CD14-positive monocyte (primary cell): Measurements from ENCODE around the gene LDLRAD4. TPM values are rescaled to one million over a fixed set of nuclear protein-coding genes. Genes with fewer than 3 reads are reported as not detected.

ENCODE experiments used
- DNase-seq, 3 donors: peaks; one replicate each; pipeline ENCODE4 v3.0.0-alpha.2; 2011 to 2022
- H2AFZ ChIP-seq: 2 replicates; pipeline ENCODE4 v1.6.0; 2012; ENCODE audit warnings: mild to moderate bottlenecking, low read depth, low read length, inconsistent platforms; ENCODE audit not compliant: insufficient read depth, poor library complexity, severe bottlenecking
- H3K27ac ChIP-seq, 2 donors: 1 replicate in 1 of 2; 2 replicates in 1 of 2; pipeline ENCODE4 v1.5.1; 2012 to 2013; ENCODE audit warnings: low read length in 2 of 2, control low read depth in 1 of 2, inconsistent platforms in 1 of 2, low read depth in 1 of 2, mild to moderate bottlenecking in 1 of 2
- H3K27me3 ChIP-seq, 2 donors: one replicate each; pipeline versions ENCODE4 v1.6.0 to v1.6.1; 2011 to 2013; ENCODE audit warnings: low read length in 2 of 2; ENCODE audit not compliant: control insufficient read depth in 2 of 2, insufficient read depth in 2 of 2
- H3K36me3 ChIP-seq, 2 donors: replicated peaks in 1 of 2; 1 replicate in 1 of 2; 2 replicates in 1 of 2; pipeline versions ENCODE4 v1.5.1 to v1.6.1; 2012 to 2013; ENCODE audit warnings: low read length in 2 of 2, control low read depth in 1 of 2, inconsistent platforms in 1 of 2, mild to moderate bottlenecking in 1 of 2; ENCODE audit not compliant: insufficient read depth in 2 of 2, control insufficient read depth in 1 of 2
- H3K4me1 ChIP-seq, 2 donors: 1 replicate in 1 of 2; 2 replicates in 1 of 2; pipeline versions ENCODE4 v1.5.1 to v1.6.1; 2012 to 2013; ENCODE audit warnings: low read length in 2 of 2, control low read depth in 1 of 2, inconsistent platforms in 1 of 2, mild to moderate bottlenecking in 1 of 2, moderate library complexity in 1 of 2; ENCODE audit not compliant: insufficient read depth in 2 of 2, control insufficient read depth in 1 of 2
- H3K4me2 ChIP-seq: replicated peaks from 2 replicates; pipeline ENCODE3; 2012; ENCODE audit warnings: low read length, moderate library complexity, mild to moderate bottlenecking; ENCODE audit not compliant: poor library complexity, severe bottlenecking; ENCODE audit errors: extremely low read depth
- H3K4me3 ChIP-seq, 3 experiments: fragments of 200-600 bp in 1 of 3; sonication (generic) in 1 of 3; replicated peaks in 1 of 3; 1 replicate in 2 of 3; 2 replicates in 1 of 3; pipeline ENCODE4 v1.5.1; 2011 to 2013; ENCODE audit warnings: low read length in 3 of 3, mild to moderate bottlenecking in 3 of 3, control low read depth in 2 of 3, low read depth in 2 of 3, inconsistent platforms in 1 of 3, moderate library complexity in 1 of 3
- H3K79me2 ChIP-seq: 2 replicates; pipeline ENCODE4 v1.6.0; 2012; ENCODE audit warnings: mild to moderate bottlenecking, control low read depth, inconsistent platforms, low read length, moderate library complexity; ENCODE audit not compliant: insufficient read depth
- H3K9ac ChIP-seq: 2 replicates; pipeline ENCODE4 v1.6.0; 2017; ENCODE audit warnings: low read length, mild to moderate bottlenecking; ENCODE audit not compliant: insufficient read depth, poor library complexity, severe bottlenecking
- H3K9me3 ChIP-seq, 2 donors: replicated peaks in 1 of 2; 1 replicate in 1 of 2; 2 replicates in 1 of 2; pipeline versions ENCODE4 v1.5.1 to v1.6.1; 2012 to 2013; ENCODE audit warnings: low read length in 2 of 2, control low read depth in 1 of 2; ENCODE audit not compliant: control insufficient read depth in 1 of 2, insufficient read depth in 1 of 2
- H4K20me1 ChIP-seq: 2 replicates; pipeline ENCODE4 v1.6.0; 2012; ENCODE audit warnings: mild to moderate bottlenecking, low read length, control low read depth, moderate library complexity; ENCODE audit not compliant: insufficient read depth
- H3K27ac Mint-ChIP-seq, 7 donors: one replicate each; pipeline ENCODE4 v1.8.0; 2020; ENCODE audit warnings: mild to moderate bottlenecking in 7 of 7, mixed read lengths in 7 of 7, moderate library complexity in 6 of 7, inconsistent platforms in 2 of 7
- H3K27me3 Mint-ChIP-seq, 3 donors: one replicate each; pipeline ENCODE4 v1.8.0; 2021 to 2022; ENCODE audit warnings: low read depth in 3 of 3, mild to moderate bottlenecking in 3 of 3, mixed read lengths in 3 of 3, moderate library complexity in 3 of 3, inconsistent platforms in 1 of 3
- H3K36me3 Mint-ChIP-seq, 2 donors: one replicate each; pipeline ENCODE4 v1.8.0; 2020; ENCODE audit warnings: mixed read lengths in 2 of 2, inconsistent platforms in 1 of 2, mild to moderate bottlenecking in 1 of 2
- H3K4me1 Mint-ChIP-seq: one replicate; pipeline ENCODE4 v1.8.0; 2020; ENCODE audit warnings: mild to moderate bottlenecking, mixed read lengths
- H3K4me3 Mint-ChIP-seq, 2 donors: one replicate each; pipeline ENCODE4 v1.8.0; 2020; ENCODE audit warnings: mild to moderate bottlenecking in 2 of 2, mixed read lengths in 2 of 2, moderate library complexity in 1 of 2
- H3K9me3 Mint-ChIP-seq, 7 donors: one replicate each; pipeline ENCODE4 v1.8.0; 2020 to 2022; ENCODE audit warnings: mixed read lengths in 7 of 7, mild to moderate bottlenecking in 6 of 7, moderate library complexity in 6 of 7, inconsistent platforms in 2 of 7
- CTCF ChIP-seq: fragments of 200-600 bp; IDR thresholded peaks from one replicate; pipeline ENCODE4 v1.8.0; 2022; ENCODE audit warnings: antibody characterized with exemption, mild to moderate bottlenecking
- WGBS: methylation state at CpG from one replicate; pipeline ENCODE4 v1.1.5; 2013; ENCODE audit warnings: missing lambda C conversion rate; ENCODE audit not compliant: insufficient coverage; 5-methylcytosine and 5-hydroxymethylcytosine counted together
- intact Hi-C, 2 donors: fragments of 100-400 bp; cut with micrococcal nuclease; formaldehyde crosslinking; loops; one replicate each; pipeline versions ENCODE4 v1.15.0 to v1.15.1; 2023
- polyA plus RNA-seq, 3 donors: library from polyadenylated mRNA; depleted of rRNA in 1 of 3; unstranded in 2 of 3; stranded (reverse) in 1 of 3; fragments of 300-500 nt in 2 of 3; fragments of >200 nt in 1 of 3; fragmentation: Illumina TruSeq in 2 of 3; gene quantifications; 1 replicate in 2 of 3; 2 replicates in 1 of 3; pipeline ENCODE4 v1.2.3, GENCODE V29; 2012 to 2021

LDLRAD4 gene
- polyA plus RNA-seq, 3 donors = 13.5 to 15.4 (median 13.8) TPM

- Mint-ChIP-seq H3K9me3 (peaks cover 2 to 8% (median 5%) of the 10 kb centered on the region in 7 donors), H3K4me1 (peaks cover 31% of the 10 kb centered on the region), H3K27me3 (peaks cover 0 to 5% (median 0%) of the 10 kb centered on the region in 3 donors), H3K36me3 (peaks cover 0 to 6% of the 10 kb centered on the region in 2 donors), H3K4me3 (no peak overlapping the region), H3K27ac (peak overlapping the region in 1 of 7 donors; percentile 38)
- intact Hi-C loops = loop anchor here in 1 of 2 donors (10.0 kb wide), 1 partner anchor 242 kb away; the partner anchor contains the start of gene LDLRAD4
- Histone ChIP-seq H3K36me3 (no peaks in the 10 kb centered on the region), H3K9ac (peak overlapping the region; percentile 9), H3K4me2 (no peak overlapping the region), H4K20me1 (peaks cover 36% of the 10 kb centered on the region), H3K27me3 (no peaks in the 10 kb centered on the region), H2AFZ (no peak overlapping the region), H3K79me2 (no peaks in the 10 kb centered on the region), H3K4me3 (no peak overlapping the region), H3K4me1 (peaks cover 15 to 23% of the 10 kb centered on the region in 2 donors), H3K27ac (no peak overlapping the region), H3K9me3 (no peaks in the 10 kb centered on the region)
- WGBS = 60% methylated on average over 1 of the region's 3 CpGs
- DNase-seq = no peak
- TF ChIP-seq CTCF = no peak
Observed at GRCh38 chr18:13456736-13457271, 238.2 kb downstream of the LDLRAD4 start.

- Histone ChIP-seq H3K9ac (peak overlapping the region; percentile 9), H3K79me2 (no peaks in the 10 kb centered on the region), H3K36me3 (no peaks in the 10 kb centered on the region), H3K27ac (no peak overlapping the region), H4K20me1 (peaks cover 31% of the 10 kb centered on the region), H3K9me3 (no peaks in the 10 kb centered on the region), H3K4me1 (peaks cover 10 to 18% of the 10 kb centered on the region in 2 donors), H3K4me3 (no peak overlapping the region), H3K4me2 (no peak overlapping the region), H3K27me3 (no peaks in the 10 kb centered on the region), H2AFZ (no peak overlapping the region)
- Mint-ChIP-seq H3K27me3 (peaks cover 0 to 5% (median 0%) of the 10 kb centered on the region in 3 donors), H3K4me1 (peaks cover 26% of the 10 kb centered on the region), H3K36me3 (peaks cover 0 to 6% of the 10 kb centered on the region in 2 donors), H3K27ac (peak overlapping the region in 4 of 7 donors; percentile 2 to 79 (median 28)), H3K9me3 (peaks cover 2 to 8% (median 5%) of the 10 kb centered on the region in 7 donors), H3K4me3 (peak overlapping the region in 1 of 2 donors; percentile 0)
- no peak for TF ChIP-seq CTCF
- 8% methylated on average over 4 of the region's 10 CpGs for WGBS
- intact Hi-C loops = loop anchor here in 1 of 2 donors (10.0 kb wide), 1 partner anchor 243 kb away; the partner anchor contains the start of gene LDLRAD4
- DNase-seq = no peak
Observed at GRCh38 chr18:13457327-13457726, 238.8 kb downstream of the LDLRAD4 start.
